Measurements from ENCODE around the gene PCGF3. TPM values are rescaled to one million over a fixed set of nuclear protein-coding genes. Genes with fewer than 3 reads are reported as not detected.

The PCGF3 gene
- total RNA-seq, 4 donors from 2014 or later = 40.0 to 57.6 (median 46.9) TPM

DNA sequence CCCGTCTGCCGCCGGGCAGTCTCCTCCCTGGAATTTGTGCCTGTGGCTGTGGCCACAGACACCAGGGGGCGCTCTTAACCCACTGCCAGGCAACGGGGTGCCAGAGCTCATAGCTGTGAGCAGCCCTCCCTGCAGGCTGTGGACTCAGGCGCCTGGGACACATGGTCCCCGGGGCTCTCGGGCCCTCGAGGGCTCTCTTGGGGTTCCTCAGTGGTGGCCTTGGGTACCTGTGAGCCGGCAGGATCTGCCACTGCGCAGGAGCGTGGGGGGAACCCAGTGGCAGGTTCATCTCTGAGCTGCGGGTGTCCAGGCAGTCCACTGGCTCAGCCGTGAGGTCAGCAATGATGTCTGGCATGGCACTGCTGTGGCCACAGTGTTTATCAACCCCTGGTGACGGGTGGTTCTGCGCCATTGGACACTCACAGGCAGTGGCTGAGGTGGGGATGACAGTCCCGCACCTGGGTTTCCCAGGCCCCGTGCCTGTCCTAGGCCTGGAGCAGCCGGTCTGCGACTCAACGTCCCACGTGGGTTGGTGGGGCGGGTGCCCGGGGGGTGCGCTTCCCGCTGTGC is 37.2 kb downstream of the PCGF3 start:
- 100% methylated on average over 1 of the region's 26 CpGs; no CpG with 5 or more reads in 1 of the 2 donors for WGBS, 2 donors
- Histone ChIP-seq H3K4me1 (no peaks in the 10 kb centered on the region), H3K9me3 (no peaks in the 10 kb centered on the region), H3K27me3 (no peaks in the 10 kb centered on the region), H3K27ac (no peak overlapping the region), H3K36me3 (peaks cover 0 to 61% (median 10%) of the 10 kb centered on the region in 3 donors), H3K4me3 (no peak overlapping the region)
- TF ChIP-seq POLR2A (IDR thresholded peaks at IDR 0.05) = no peak
- TF ChIP-seq, protein P1, sequence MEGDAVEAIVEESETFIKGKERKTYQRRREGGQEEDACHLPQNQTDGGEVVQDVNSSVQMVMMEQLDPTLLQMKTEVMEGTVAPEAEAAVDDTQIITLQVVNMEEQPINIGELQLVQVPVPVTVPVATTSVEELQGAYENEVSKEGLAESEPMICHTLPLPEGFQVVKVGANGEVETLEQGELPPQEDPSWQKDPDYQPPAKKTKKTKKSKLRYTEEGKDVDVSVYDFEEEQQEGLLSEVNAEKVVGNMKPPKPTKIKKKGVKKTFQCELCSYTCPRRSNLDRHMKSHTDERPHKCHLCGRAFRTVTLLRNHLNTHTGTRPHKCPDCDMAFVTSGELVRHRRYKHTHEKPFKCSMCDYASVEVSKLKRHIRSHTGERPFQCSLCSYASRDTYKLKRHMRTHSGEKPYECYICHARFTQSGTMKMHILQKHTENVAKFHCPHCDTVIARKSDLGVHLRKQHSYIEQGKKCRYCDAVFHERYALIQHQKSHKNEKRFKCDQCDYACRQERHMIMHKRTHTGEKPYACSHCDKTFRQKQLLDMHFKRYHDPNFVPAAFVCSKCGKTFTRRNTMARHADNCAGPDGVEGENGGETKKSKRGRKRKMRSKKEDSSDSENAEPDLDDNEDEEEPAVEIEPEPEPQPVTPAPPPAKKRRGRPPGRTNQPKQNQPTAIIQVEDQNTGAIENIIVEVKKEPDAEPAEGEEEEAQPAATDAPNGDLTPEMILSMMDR (IDR thresholded peaks at IDR 0.05) = peak; percentile 70 to 95 (median 82)
- DNase-seq = no peak
- intact Hi-C loops (cut with DNase I) = no loop called here

DNA sequence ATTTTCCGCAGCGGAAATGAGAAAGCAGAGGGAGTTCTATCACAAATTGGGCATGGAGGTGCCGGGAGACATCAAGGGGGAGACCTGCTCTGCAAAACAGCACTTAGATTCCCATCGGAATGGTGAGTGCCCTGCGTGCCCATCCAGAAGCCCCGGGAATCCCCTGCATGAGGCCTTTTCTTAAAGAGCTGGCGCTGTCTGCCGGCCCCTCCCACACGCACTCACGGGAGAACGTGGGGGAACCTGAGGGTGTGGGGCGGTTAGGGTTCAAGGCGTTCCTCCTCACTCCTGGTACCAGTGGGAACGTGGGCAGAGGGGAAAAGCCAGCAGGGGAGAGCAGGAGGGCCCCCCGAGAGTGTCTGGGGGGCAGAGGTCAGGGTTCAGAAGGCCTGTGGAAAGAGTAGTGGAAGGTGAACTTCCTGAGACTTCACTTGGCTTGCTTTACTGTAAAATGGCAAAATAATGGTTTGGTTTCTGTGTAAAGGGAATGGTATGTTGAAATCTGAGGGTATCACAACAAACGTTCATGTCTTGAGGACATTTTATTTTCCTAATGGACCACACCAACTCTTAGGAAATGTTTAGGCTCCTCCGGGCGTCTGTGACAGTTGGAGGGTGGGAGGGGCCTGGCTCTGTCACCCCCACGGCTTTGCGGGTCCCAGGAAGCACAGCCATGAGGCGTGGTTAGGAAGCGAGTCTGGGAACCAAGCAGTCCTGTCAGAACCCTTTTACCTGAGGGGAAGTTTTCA is 38.0 kb downstream of the PCGF3 start:
- WGBS, 2 donors = 76 to 88% methylated on average over 6 to 22 of the region's 22 CpGs
- Histone ChIP-seq H3K4me1 (no peaks in the 10 kb centered on the region), H3K27ac (no peak overlapping the region), H3K27me3 (no peaks in the 10 kb centered on the region), H3K9me3 (no peaks in the 10 kb centered on the region), H3K36me3 (peaks cover 0 to 61% (median 14%) of the 10 kb centered on the region in 3 donors), H3K4me3 (no peak overlapping the region)
- TF ChIP-seq, protein P1 (IDR thresholded peaks at IDR 0.05) = no peak
- no peak for TF ChIP-seq POLR2A (IDR thresholded peaks at IDR 0.05)
- no peak for DNase-seq
- intact Hi-C loops (cut with DNase I) = no loop called here

DNA sequence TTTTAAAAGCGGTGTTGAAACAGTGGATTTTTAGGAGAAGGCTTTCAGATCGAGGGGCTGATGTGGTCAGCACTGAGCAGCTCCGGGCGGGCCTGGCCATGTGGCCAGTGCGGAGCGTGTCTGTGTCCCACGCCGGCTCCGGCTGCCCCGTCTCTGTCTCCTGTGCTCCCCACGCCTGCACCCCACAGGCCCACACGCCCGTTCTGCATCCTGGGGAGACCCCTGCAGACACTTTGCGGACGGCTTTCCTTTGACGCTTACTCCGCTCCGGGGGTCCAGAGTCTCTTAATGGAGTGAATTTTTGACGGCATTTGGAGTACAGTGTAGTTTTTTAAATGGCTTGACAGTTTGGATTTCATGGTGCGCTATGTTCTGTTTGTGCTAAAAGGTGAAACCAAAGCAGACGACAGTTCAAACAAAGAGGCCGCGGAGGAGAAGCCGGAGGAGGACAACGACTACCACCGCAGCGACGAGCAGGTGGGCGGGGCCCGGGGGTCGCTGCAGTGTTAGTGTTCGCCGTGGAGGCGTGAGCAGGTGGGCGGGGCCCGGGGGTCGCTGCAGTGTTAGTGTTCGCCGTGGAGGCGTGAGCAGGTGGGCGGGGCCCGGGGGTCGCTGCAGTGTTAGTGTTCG is 38.7 kb downstream of the PCGF3 start:
- TF ChIP-seq POLR2A (IDR thresholded peaks at IDR 0.05) = no peak
- TF ChIP-seq, protein P1 (IDR thresholded peaks at IDR 0.05) = no peak
- Histone ChIP-seq H3K27me3 (no peaks in the 10 kb centered on the region), H3K4me3 (no peak overlapping the region), H3K4me1 (no peaks in the 10 kb centered on the region), H3K27ac (no peak overlapping the region), H3K9me3 (no peaks in the 10 kb centered on the region), H3K36me3 (peaks cover 0 to 57% (median 16%) of the 10 kb centered on the region in 3 donors)
- DNase-seq = no peak
- intact Hi-C loops (cut with DNase I) = no loop called here
- 89 to 94% methylated on average over 17 to 20 of the region's 44 CpGs for WGBS, 2 donors

DNA sequence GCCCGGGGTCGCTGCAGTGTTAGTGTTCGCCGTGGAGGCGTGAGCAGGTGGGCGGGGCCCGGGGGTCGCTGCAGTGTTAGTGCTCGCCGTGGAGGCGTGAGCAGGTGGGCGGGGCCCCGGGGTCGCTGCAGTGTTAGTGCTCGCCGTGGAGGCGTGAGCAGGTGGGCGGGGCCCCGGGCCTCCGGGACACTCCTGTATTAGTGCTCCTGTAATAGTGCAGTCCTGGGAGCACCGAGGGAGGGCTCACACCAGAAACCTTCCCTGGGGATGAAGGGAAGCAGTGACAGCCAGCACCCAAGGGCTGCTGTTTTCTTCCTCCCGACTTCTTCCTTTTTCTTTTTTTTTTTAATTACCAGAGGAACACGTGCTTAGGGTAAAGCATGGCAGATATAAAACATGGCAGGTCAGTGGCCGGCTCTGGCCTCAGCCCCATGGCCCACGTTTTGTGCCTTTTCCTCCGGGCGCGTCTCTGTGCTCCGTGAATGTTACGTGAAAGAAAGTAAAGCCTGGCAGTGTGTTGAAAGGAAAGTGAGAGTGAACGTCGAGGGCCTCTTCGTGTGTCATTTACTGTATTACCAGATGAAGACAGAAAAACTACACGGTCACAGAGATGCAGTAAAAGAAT is 42.0 kb downstream of the PCGF3 start:
- TF ChIP-seq POLR2A (IDR thresholded peaks at IDR 0.05) = no peak
- TF ChIP-seq, protein P1 (IDR thresholded peaks at IDR 0.05) = no peak
- Histone ChIP-seq H3K4me3 (no peak overlapping the region), H3K9me3 (no peaks in the 10 kb centered on the region), H3K4me1 (peaks cover 0 to 11% (median 0%) of the 10 kb centered on the region in 3 donors), H3K36me3 (peaks cover 9 to 59% (median 11%) of the 10 kb centered on the region in 3 donors), H3K27me3 (no peaks in the 10 kb centered on the region), H3K27ac (no peak overlapping the region)
- 91 to 94% methylated on average over 9 to 14 of the region's 34 CpGs for WGBS, 2 donors
- intact Hi-C loops (cut with DNase I) = no loop called here
- DNase-seq = no peak
